ENCODE measurements around the gene FUNDC1. TPM values are rescaled to one million over a fixed set of nuclear protein-coding genes. Genes with fewer than 3 reads are reported as not detected.

Gene FUNDC1
- total RNA-seq, 1 experiment from 2014 or later, result 17.0 TPM

GRCh38 chrX:44568196-44568595, 25.5 kb upstream of the FUNDC1 start:
- Histone ChIP-seq H3K9me3 (ENCODE audit: control insufficient read depth in 1 of 2, insufficient read depth in 1 of 2, low read depth in 1 of 2, low read length in 2 of 2) (no peaks in the 10 kb centered on the region), H3K4me2 (ENCODE audit: low read length) (no peak overlapping the region), H3K36me3 (ENCODE audit: control insufficient read depth in 1 of 2, insufficient read depth in 2 of 2, low read length in 2 of 2) (no peaks in the 10 kb centered on the region), H3K27me3 (ENCODE audit: insufficient read depth, low read length) (no peaks in the 10 kb centered on the region), H3K79me2 (ENCODE audit: insufficient read depth, low read length) (no peaks in the 10 kb centered on the region), H3K4me3 (replicated peaks in 1 of 2; ENCODE audit: low read depth in 1 of 2, low read length in 2 of 2) (no peak overlapping the region), H4K20me1 (ENCODE audit: insufficient read depth) (no peaks in the 10 kb centered on the region), H2AFZ (ENCODE audit: low read depth, low read length, poor library complexity, severe bottlenecking) (no peak overlapping the region), H3K9ac (ENCODE audit: low read length) (no peak overlapping the region), H3K9me2 (ENCODE audit: insufficient read depth) (no peaks in the 10 kb centered on the region), H3K27ac (ENCODE audit: low read depth, low read length) (no peak overlapping the region), H3K4me1 (ENCODE audit: control insufficient read depth in 1 of 2, insufficient read depth in 2 of 2, low read length in 2 of 2) (peaks cover 0 to 8% of the 10 kb centered on the region in 2 experiments; a peak in 2 of 4 replicates)
- intact Hi-C loops (cut with micrococcal nuclease), result loop anchor here (10.0 kb wide), 1 partner anchor 57 kb away; no protein-coding TSS in a partner anchor
- DNase-seq (ENCODE audit: low read depth, low spot score), result no peak
- no peak for ATAC-seq
- TF ChIP-seq ZNF274 (IDR thresholded peaks at IDR 0.05; ENCODE audit: low read depth, low read length) (no peak), FOSL1 (IDR thresholded peaks at IDR 0.05; ENCODE audit: low read depth) (no peak), MAX (IDR thresholded peaks at IDR 0.05) (no peak), CEBPB (IDR thresholded peaks at IDR 0.05; ENCODE audit: low read depth) (no peak), TCF7L2 (IDR thresholded peaks at IDR 0.05; ENCODE audit: borderline replicate concordance, extremely low read depth, insufficient read depth, insufficient read length) (no peak), YY1 (IDR thresholded peaks at IDR 0.05; ENCODE audit: extremely low read depth, insufficient replicate concordance, low read depth, low read length) (no peak), CTCF (IDR thresholded peaks at IDR 0.05 in 2 of 3, conservative IDR thresholded peaks at IDR 0.05 in 1 of 3; ENCODE audit: borderline replicate concordance in 1 of 3, insufficient read depth in 1 of 3, low read depth in 2 of 3, low read length in 2 of 3) (no peak), EZH2phosphoT487 (IDR thresholded peaks at IDR 0.05; ENCODE audit: borderline replicate concordance) (no peak), ZFX (IDR thresholded peaks at IDR 0.05) (no peak), JUND (IDR thresholded peaks at IDR 0.05) (no peak), EZH2 (IDR thresholded peaks at IDR 0.05) (no peak), SIN3A (IDR thresholded peaks at IDR 0.05; ENCODE audit: low read depth) (no peak), CBX3 (IDR thresholded peaks at IDR 0.05; ENCODE audit: low read depth) (no peak), POLR2AphosphoS5 (IDR thresholded peaks at IDR 0.05; ENCODE audit: low read depth, low read length) (no peak), REST (IDR thresholded peaks at IDR 0.05; ENCODE audit: low read depth) (no peak), POLR2A (IDR thresholded peaks at IDR 0.05; ENCODE audit: borderline replicate concordance, extremely low read depth, insufficient read depth, insufficient read length) (no peak), ZBTB33 (IDR thresholded peaks at IDR 0.05; ENCODE audit: extremely low read depth, insufficient replicate concordance, low read length) (no peak), EGR1 (IDR thresholded peaks at IDR 0.05; ENCODE audit: low read depth) (no peak), ATF3 (IDR thresholded peaks at IDR 0.05) (no peak)
- BruUV-seq (replicated peaks), result no TSS peak
- ChIA-PET RAD21 (ENCODE audit: low non-redundant PET in 1 of 2, low total read pairs in 2 of 2, uncharacterized antibody in 2 of 2, unreplicated experiment in 2 of 2) (no interaction called here), POLR2A (no interaction called here), CTCF (no interaction called here)
